GM23248 (cell line): ENCODE results near the gene SETD2. TPM values are rescaled to one million over a fixed set of nuclear protein-coding genes. Genes with fewer than 3 reads are reported as not detected.

ENCODE experiments used
- DNase-seq: peaks from one replicate; pipeline ENCODE4 v3.0.0-alpha.2; 2015
- H2AFZ ChIP-seq: fragments of 200-600 bp; sonication (generic); 2 replicates; pipeline ENCODE4 v1.6.1; 2016; ENCODE audit warnings: antibody characterized with exemption
- H3F3A ChIP-seq: fragments of 200-600 bp; sonication (generic); 2 replicates; pipeline ENCODE4 v1.6.1; 2016; ENCODE audit warnings: mild to moderate bottlenecking, antibody characterized with exemption, mixed run types; ENCODE audit not compliant: insufficient read depth
- H3K27ac ChIP-seq: fragments of 200-600 bp; sonication (generic); 2 replicates; pipeline ENCODE4 v1.5.1; 2016; ENCODE audit warnings: mild to moderate bottlenecking
- H3K27me3 ChIP-seq: fragments of 200-600 bp; sonication (generic); replicated peaks from 2 replicates; pipeline ENCODE4 v1.6.1; 2016; ENCODE audit warnings: mild to moderate bottlenecking; ENCODE audit not compliant: insufficient read depth
- H3K36me3 ChIP-seq: fragments of 200-600 bp; sonication (generic); 2 replicates; pipeline ENCODE4 v1.6.1; 2016; ENCODE audit warnings: low read depth, mild to moderate bottlenecking
- H3K4me1 ChIP-seq: fragments of 200-600 bp; sonication (generic); 2 replicates; pipeline ENCODE4 v1.6.1; 2016; ENCODE audit warnings: mild to moderate bottlenecking; ENCODE audit not compliant: insufficient read depth
- H3K4me2 ChIP-seq: fragments of 200-600 bp; sonication (generic); one replicate; pipeline ENCODE4 v1.6.1; 2016; ENCODE audit warnings: mild to moderate bottlenecking; ENCODE audit not compliant: unreplicated experiment
- H3K4me3 ChIP-seq: fragments of 200-600 bp; sonication (generic); 2 replicates; pipeline ENCODE4 v1.5.1; 2016; ENCODE audit warnings: mild to moderate bottlenecking
- H3K79me2 ChIP-seq: fragments of 200-600 bp; sonication (generic); 2 replicates; pipeline ENCODE4 v1.6.1; 2016; ENCODE audit warnings: mild to moderate bottlenecking; ENCODE audit not compliant: insufficient read depth
- H3K9ac ChIP-seq: fragments of 200-600 bp; sonication (generic); 2 replicates; pipeline ENCODE4 v1.6.1; 2016; ENCODE audit warnings: mild to moderate bottlenecking
- H3K9me2 ChIP-seq: fragments of 200-600 bp; sonication (generic); 2 replicates; pipeline ENCODE4 v1.6.1; 2016; ENCODE audit warnings: mixed run types, mild to moderate bottlenecking, moderate library complexity; ENCODE audit not compliant: insufficient read depth
- H3K9me3 ChIP-seq: fragments of 200-600 bp; sonication (generic); one replicate; pipeline ENCODE4 v1.6.1; 2017; ENCODE audit warnings: low read depth
- H4K20me1 ChIP-seq: fragments of 200-600 bp; sonication (generic); 2 replicates; pipeline ENCODE4 v1.6.0; 2016; ENCODE audit not compliant: insufficient read depth
- EZH2 ChIP-seq: fragments of 200-600 bp; sonication (generic); IDR thresholded peaks from 2 replicates; pipeline ENCODE4 v1.6.1; 2018; ENCODE audit warnings: antibody characterized with exemption, mild to moderate bottlenecking; ENCODE audit not compliant: insufficient read depth, poor library complexity, severe bottlenecking
- EZH2phosphoT487 ChIP-seq: fragments of 200-600 bp; sonication (generic); IDR thresholded peaks from 2 replicates; pipeline ENCODE4 v1.6.1; 2018; ENCODE audit warnings: antibody characterized with exemption, moderate library complexity, mild to moderate bottlenecking, low read depth; ENCODE audit not compliant: insufficient read depth
- WGBS, 2 experiments: methylation state at CpG; one replicate each; pipeline ENCODE4 v1.1.6; 2015 to 2017; ENCODE audit warnings: low lambda C conversion rate in 2 of 2, low coverage in 1 of 2; ENCODE audit errors: missing lambda C conversion rate in 2 of 2; 5-methylcytosine and 5-hydroxymethylcytosine counted together
- in situ Hi-C: fragments of 300-500 bp; cut with MboI; formaldehyde crosslinking; loops from 2 replicates; pipeline ENCODE4 v1.15.0; 2020
- polyA plus RNA-seq: library from polyadenylated mRNA; unstranded; fragments of >200 nt; fragmentation: Nextera tagmentation; extraction: Ambion mirVana; gene quantifications from 2 replicates; pipeline ENCODE4 v1.2.1, GENCODE V29; 2016
- total RNA-seq: library from RNA; depleted of rRNA; stranded (reverse); fragments of >200 nt; shearing (Covaris generic); gene quantifications from 2 replicates; pipeline ENCODE4 v1.2.3, GENCODE V29; 2014

Gene SETD2
- total and polyA plus RNA-seq, 2 experiments from 2014 or later, result 16.2 to 24.0 TPM

DNA sequence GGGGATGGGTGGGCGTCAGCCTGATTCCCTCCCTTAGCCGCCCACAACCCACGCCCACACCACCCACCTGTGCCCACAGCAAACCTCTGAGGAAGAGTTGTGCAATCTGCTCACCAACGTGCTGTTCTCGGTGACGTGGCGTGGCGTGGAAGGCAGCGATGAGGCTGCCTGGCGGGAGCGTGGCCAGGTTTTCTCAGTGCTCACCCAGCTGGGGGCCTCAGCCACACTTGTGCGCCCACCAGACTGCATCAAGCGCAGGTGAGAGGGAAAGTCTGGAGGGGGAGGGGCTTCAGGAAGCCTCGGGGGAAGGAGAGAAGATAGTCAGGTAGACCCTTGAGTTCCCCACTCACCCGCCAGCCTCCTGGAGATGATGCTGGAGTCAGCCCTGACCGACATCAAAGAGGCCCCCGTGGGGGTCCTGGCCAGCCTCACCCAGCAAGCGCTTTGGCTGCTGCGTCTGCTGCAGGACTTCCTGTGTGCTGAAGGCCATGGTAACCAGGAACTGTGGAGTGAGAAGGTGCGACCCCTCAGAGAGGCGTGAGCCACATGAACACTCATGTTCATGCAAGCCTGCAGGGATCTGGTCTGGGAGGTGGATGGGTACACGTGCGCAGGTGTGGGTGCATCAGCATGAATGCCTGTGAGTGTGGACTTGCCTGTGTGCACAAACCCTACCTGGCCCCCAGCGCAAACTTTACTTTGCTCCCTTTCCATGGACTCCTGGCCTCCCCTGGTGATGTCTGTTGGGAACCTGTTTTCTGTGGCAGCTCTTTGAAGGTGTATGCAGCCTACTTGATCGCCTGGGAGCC lies 162.8 kb downstream of the SETD2 start:
- Histone ChIP-seq H2AFZ (no peak overlapping the region), H3K9me3 (no peaks in the 10 kb centered on the region), H3K9me2 (no peaks in the 10 kb centered on the region), H3K36me3 (no peaks in the 10 kb centered on the region), H3F3A (no peaks in the 10 kb centered on the region), H4K20me1 (no peaks in the 10 kb centered on the region), H3K79me2 (no peaks in the 10 kb centered on the region), H3K27ac (no peak overlapping the region), H3K4me3 (no peak overlapping the region), H3K4me1 (peaks cover 4% of the 10 kb centered on the region; the same call in 1 of the 2 replicates), H3K9ac (no peak overlapping the region), H3K4me2 (no peak overlapping the region), H3K27me3 (no peaks in the 10 kb centered on the region)
- 86 to 90% methylated on average over 24 to 25 of the region's 25 CpGs for WGBS, 2 experiments
- in situ Hi-C loops, result no loop called here
- TF ChIP-seq EZH2phosphoT487 (no peak), EZH2 (no peak)
- no peak for DNase-seq

DNA sequence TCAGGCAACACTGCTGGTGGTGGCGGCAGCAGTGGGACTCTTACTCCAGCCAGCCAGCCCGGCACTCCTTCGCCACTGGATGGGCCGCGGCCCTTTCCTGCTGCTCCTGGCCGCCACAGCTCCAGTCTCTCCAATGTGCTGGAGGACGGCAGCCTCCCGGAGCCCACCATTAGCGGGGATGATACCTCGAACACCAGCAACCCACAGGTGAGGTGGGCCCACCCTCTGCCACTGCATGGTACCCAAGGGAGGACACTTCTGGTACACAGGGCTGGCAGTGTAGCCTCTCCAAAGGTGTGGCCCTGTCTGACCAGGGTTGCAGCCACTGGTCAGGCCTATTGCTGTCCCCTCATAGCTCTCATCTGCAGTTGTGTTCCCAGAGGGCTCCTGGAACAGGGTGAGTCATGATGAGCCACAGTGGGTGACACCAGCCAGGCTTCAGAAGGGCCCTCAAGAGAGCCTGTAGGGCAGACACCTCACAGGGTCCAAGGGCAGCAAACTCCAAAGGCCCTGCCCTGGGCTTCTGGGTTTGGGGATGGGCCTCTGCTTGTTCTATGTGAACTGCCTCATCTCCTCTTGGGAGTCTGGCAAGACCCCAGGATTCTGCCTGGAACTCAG lies 163.6 kb downstream of the SETD2 start:
- in situ Hi-C loops, result no loop called here
- DNase-seq, result peak; percentile 63

GRCh38 chr3:46999516-47000197 lies 164.3 kb downstream of the SETD2 start:
- H3K4me1 ChIP-seq, result peaks cover 4% of the 10 kb centered on the region; the same call in 1 of the 2 replicates
- TF ChIP-seq EZH2 (no peak), EZH2phosphoT487 (no peak)
- no peak overlapping the region for H3K9ac ChIP-seq
- no peak overlapping the region for H3K4me2 ChIP-seq
- no peaks in the 10 kb centered on the region for H3K36me3 ChIP-seq
- no peaks in the 10 kb centered on the region for H3K9me3 ChIP-seq
- H2AFZ ChIP-seq, result no peak overlapping the region
- H3K27me3 ChIP-seq, result no peaks in the 10 kb centered on the region
- no peaks in the 10 kb centered on the region for H3K79me2 ChIP-seq
- no peak overlapping the region for H3K27ac ChIP-seq
- no peak overlapping the region for H3K4me3 ChIP-seq
- H3K9me2 ChIP-seq, result no peaks in the 10 kb centered on the region
- no peaks in the 10 kb centered on the region for H4K20me1 ChIP-seq
- DNase-seq, result no peak
- no peaks in the 10 kb centered on the region for H3F3A ChIP-seq
- in situ Hi-C loops, result no loop called here
- 91 to 95% methylated on average over 13 to 14 of the region's 14 CpGs for WGBS, 2 experiments

More for the DNA sequence above, 163.6 kb downstream of the SETD2 start:
- 93 to 96% methylated on average over 10 of the region's 10 CpGs for WGBS, 2 experiments
- H2AFZ ChIP-seq, result no peak overlapping the region
- no peaks in the 10 kb centered on the region for H3K79me2 ChIP-seq
- no peaks in the 10 kb centered on the region for H3K9me3 ChIP-seq
- no peaks in the 10 kb centered on the region for H3K27me3 ChIP-seq
- H3K4me3 ChIP-seq, result no peak overlapping the region
- no peak for TF ChIP-seq EZH2phosphoT487
- no peak for TF ChIP-seq EZH2
- peaks cover 4% of the 10 kb centered on the region; the same call in 1 of the 2 replicates for H3K4me1 ChIP-seq
- no peaks in the 10 kb centered on the region for H4K20me1 ChIP-seq
- no peak overlapping the region for H3K27ac ChIP-seq
- no peaks in the 10 kb centered on the region for H3F3A ChIP-seq
- no peaks in the 10 kb centered on the region for H3K9me2 ChIP-seq
- H3K36me3 ChIP-seq, result no peaks in the 10 kb centered on the region
- no peak overlapping the region for H3K9ac ChIP-seq
- no peak overlapping the region for H3K4me2 ChIP-seq

GRCh38 chr3:46998852-46999515 lies 164.9 kb downstream of the SETD2 start:
- Histone ChIP-seq H3K4me3 (no peak overlapping the region), H3K9ac (no peak overlapping the region), H3K27me3 (no peaks in the 10 kb centered on the region), H3K36me3 (no peaks in the 10 kb centered on the region), H4K20me1 (no peaks in the 10 kb centered on the region), H2AFZ (no peak overlapping the region), H3K4me2 (no peak overlapping the region), H3K79me2 (no peaks in the 10 kb centered on the region), H3K9me3 (no peaks in the 10 kb centered on the region), H3F3A (no peaks in the 10 kb centered on the region), H3K9me2 (no peaks in the 10 kb centered on the region), H3K4me1 (peaks cover 4% of the 10 kb centered on the region; the same call in 1 of the 2 replicates), H3K27ac (no peak overlapping the region)
- no peak for TF ChIP-seq EZH2phosphoT487
- no peak for TF ChIP-seq EZH2
- 85 to 94% methylated on average over 10 to 19 of the region's 22 CpGs for WGBS, 2 experiments
- in situ Hi-C loops, result no loop called here
- DNase-seq, result no peak
